ENCODE measurements around the gene RABGEF1. TPM values are rescaled to one million over a fixed set of nuclear protein-coding genes. Genes with fewer than 3 reads are reported as not detected.

The RABGEF1 gene
- total RNA-seq, 1 experiment from 2014 or later, result 47.9 TPM

DNA sequence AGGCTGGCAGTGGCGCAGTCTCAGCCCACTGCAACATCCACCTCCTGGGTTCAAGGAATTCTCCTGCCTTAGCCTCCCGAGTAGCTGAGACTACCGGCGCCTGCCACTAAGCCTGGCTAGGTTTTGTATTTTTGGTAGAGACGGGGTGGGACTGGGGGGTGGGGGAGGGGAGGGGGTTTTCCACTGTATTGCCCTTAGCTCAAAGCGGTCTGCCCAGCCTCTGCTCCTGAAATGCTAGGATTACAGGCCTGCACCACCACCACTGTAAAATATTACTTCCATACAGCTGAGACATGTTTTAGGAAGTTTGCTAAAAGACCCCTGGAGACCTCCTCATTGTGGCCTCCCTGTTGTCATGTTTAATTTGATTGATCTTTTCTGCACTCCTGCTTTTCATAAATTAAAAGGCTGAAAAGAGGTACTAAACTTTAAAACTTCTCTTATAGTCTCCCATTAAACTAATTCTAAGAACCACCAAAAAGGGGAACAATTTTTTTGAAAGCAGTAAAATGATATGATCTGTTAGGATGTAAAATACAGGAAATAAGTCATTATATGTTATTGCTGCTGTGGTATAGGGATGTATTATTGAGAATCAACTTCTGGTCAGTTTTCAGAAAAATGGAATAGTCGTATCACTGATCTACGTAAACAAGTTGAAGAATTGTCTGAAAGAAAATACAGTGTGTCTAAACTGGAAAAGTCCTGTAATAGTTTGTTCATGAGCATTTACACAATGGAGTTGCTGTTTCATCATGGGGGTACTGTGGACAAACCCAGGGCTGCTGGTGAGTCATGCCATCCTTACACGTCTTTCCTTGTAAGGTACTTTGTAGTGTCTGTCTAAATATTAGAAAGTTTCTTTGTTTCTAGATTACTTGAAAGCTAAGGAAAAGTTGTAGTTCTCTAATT is 107.6 kb downstream of the RABGEF1 start:
- peak; percentile 49 for DNase-seq (ENCODE audit: low spot score)

DNA sequence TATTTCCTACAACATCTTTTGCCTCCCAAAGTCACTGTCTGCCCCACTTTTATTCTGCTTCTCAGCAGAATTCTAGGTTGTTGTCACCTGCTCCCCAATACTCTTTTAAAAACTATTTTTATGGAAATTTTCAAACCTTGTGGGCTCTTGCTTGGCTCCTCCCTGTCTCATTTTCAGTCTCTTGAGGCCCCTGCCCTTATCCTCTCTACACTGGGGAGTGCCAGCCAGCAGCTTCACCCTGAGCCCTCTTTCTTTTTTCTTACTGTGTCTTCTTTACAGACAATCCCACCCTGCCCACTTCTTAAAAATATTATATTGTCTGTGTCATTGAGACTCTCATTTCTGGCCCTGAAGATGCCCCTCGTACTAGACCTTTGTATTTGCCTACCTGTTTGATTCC is 118.8 kb downstream of the RABGEF1 start:
- DNase-seq (ENCODE audit: low spot score), result no peak

DNA sequence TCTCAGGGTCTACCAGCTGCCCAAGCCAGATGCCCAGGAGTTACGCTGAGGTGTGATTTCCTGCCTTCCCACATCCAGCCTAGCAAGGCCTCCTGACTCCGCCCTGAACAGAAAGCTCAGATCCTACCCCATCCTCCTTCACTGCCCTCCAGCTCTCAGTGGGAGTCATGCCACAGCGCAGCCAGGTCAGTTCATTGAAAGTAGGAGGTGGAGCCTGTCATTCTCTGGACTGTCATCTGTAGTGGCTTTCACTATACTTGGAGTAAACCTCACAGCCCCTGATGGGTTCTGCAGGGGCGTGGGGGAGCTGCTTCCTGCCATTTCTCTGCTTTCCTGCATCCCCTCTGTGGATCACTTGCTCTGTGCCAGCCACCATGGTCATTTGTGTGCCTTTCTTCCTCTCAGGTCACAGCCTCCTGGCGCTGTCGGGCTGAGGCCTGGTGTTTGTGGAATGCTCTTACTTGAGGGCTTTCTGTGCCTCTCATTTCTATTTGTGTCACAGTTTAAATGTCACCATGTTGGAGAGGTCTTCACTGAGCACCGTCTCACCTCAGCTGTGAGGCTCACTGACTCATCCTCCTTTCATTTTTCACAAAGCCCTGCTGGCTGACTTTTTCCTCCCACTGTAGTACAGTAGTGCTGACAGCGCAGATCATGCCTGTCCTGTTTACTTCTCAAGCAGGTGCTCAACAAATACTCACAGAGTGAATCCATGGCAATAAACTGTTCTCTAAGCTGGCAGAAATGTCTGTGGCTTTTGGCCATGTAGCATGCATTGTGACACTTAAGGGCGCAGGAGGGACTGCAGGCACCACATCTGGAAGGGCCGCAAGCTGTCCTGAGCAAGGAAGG is 119.5 kb downstream of the RABGEF1 start:
- DNase-seq (ENCODE audit: low spot score), result peak; percentile 55

DNA sequence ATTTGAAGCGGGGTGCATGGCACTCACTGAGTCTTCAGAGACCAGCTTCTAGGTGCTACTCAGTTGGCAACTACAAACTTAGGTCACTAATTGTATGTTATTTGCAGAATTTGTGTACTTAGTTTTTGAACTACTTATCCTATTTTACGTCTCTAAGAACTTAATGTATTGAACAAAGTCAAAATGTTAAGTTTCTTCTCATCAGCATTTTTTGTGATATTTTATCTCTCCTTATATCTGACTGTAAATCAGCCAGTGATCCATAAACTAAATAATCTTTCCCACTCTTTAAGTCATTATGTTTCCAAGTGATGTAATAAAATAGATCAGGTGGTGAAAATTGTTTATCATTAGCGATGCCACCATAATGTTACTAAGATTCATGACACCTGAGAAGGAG is 120.2 kb downstream of the RABGEF1 start:
- DNase-seq (ENCODE audit: low spot score), result no peak

Other genes starting within 250 kb of the RABGEF1 start
- 14.9 and 18.1 TPM in 2 replicates for gene KCTD7, start 111.9 kb upstream of the RABGEF1 start, total RNA-seq (2014; rRNA removed; shearing (Covaris generic))
- 124 and 129 TPM in 2 replicates for gene TMEM248, start 180.5 kb downstream of the RABGEF1 start, total RNA-seq (2014; rRNA removed; shearing (Covaris generic))